Astrocyte (in vitro differentiated cells and primary cell): ENCODE data around the gene PPP2R5B. TPM values are rescaled to one million over a fixed set of nuclear protein-coding genes. Genes with fewer than 3 reads are reported as not detected.
"Not testable (repeated sequence)": the region's sequence is repeated elsewhere in the genome, so short reads cannot be mapped to it uniquely, and the experiment has no call there.

Experiments
- DNase-seq: peaks from one replicate; pipeline ENCODE4 v3.0.0-alpha.2; 2010; ENCODE audit warnings: low read depth
- FAIRE-seq: peaks from 2 replicates; lab custom pipeline; 2011; peaks lifted over from hg19 to GRCh38; lab: Jason Lieb, UNC
- H2AFZ ChIP-seq: 2 replicates; pipeline ENCODE4 v1.6.0; 2012; ENCODE audit warnings: low read depth, low read length, inconsistent platforms
- H3K27ac ChIP-seq: 2 replicates; pipeline ENCODE4 v1.5.1; 2011; ENCODE audit warnings: low read depth, low read length, inconsistent platforms
- H3K27me3 ChIP-seq: 2 replicates; pipeline ENCODE4 v1.6.0; 2011; ENCODE audit warnings: low read length, inconsistent platforms; ENCODE audit not compliant: insufficient read depth
- H3K36me3 ChIP-seq: 2 replicates; pipeline ENCODE4 v1.5.1; 2011; ENCODE audit warnings: low read length, inconsistent platforms; ENCODE audit not compliant: insufficient read depth
- H3K4me1 ChIP-seq: 2 replicates; pipeline ENCODE4 v1.5.1; 2011; ENCODE audit warnings: low read length, inconsistent platforms; ENCODE audit not compliant: insufficient read depth
- H3K4me2 ChIP-seq: 2 replicates; pipeline ENCODE4 v1.6.0; 2012; ENCODE audit warnings: low read length, inconsistent platforms
- H3K4me3 ChIP-seq: 2 replicates; pipeline ENCODE4 v1.5.1; 2011; ENCODE audit warnings: low read depth, mild to moderate bottlenecking, low read length, inconsistent platforms; ENCODE audit not compliant: insufficient read depth
- H3K79me2 ChIP-seq: 2 replicates; pipeline ENCODE4 v1.6.0; 2012; ENCODE audit warnings: mild to moderate bottlenecking, low read length, inconsistent platforms; ENCODE audit not compliant: insufficient read depth
- H3K9ac ChIP-seq: 2 replicates; pipeline ENCODE4 v1.6.0; 2012; ENCODE audit warnings: mild to moderate bottlenecking, low read length, inconsistent platforms
- H3K9me3 ChIP-seq: 2 replicates; pipeline ENCODE4 v1.5.1; 2012; ENCODE audit warnings: low read depth, mild to moderate bottlenecking, low read length, inconsistent platforms; ENCODE audit not compliant: insufficient read depth
- H4K20me1 ChIP-seq: 2 replicates; pipeline ENCODE4 v1.6.0; 2012; ENCODE audit warnings: low read length, inconsistent platforms; ENCODE audit not compliant: insufficient read depth
- H3K27ac Mint-ChIP-seq: one replicate; pipeline ENCODE4 v1.8.0; 2021; ENCODE audit warnings: mild to moderate bottlenecking, mixed read lengths; ENCODE audit not compliant: unreplicated experiment
- H3K27me3 Mint-ChIP-seq: one replicate; pipeline ENCODE4 v1.8.0; 2021; ENCODE audit warnings: low read depth, mixed read lengths; ENCODE audit not compliant: unreplicated experiment
- H3K36me3 Mint-ChIP-seq: one replicate; pipeline ENCODE4 v1.8.0; 2021; ENCODE audit warnings: low read depth, mixed read lengths; ENCODE audit not compliant: unreplicated experiment
- H3K4me1 Mint-ChIP-seq: one replicate; pipeline ENCODE4 v1.8.0; 2021; ENCODE audit warnings: low read depth, mixed read lengths; ENCODE audit not compliant: unreplicated experiment
- H3K4me3 Mint-ChIP-seq: one replicate; pipeline ENCODE4 v1.8.0; 2021; ENCODE audit warnings: mild to moderate bottlenecking, moderate library complexity, mixed read lengths; ENCODE audit not compliant: unreplicated experiment
- H3K9me3 Mint-ChIP-seq: one replicate; pipeline ENCODE4 v1.8.0; 2021; ENCODE audit warnings: mild to moderate bottlenecking, mixed read lengths; ENCODE audit not compliant: unreplicated experiment
- CTCF ChIP-seq: IDR thresholded peaks from 2 replicates; pipeline ENCODE4 v1.5.1; 2011; ENCODE audit warnings: low read depth, mild to moderate bottlenecking, inconsistent platforms, low read length, moderate library complexity; ENCODE audit not compliant: insufficient read depth
- EZH2 ChIP-seq: IDR thresholded peaks from 2 replicates; pipeline ENCODE4 v1.6.1; 2012; ENCODE audit warnings: mild to moderate bottlenecking, low read length, inconsistent platforms; ENCODE audit not compliant: insufficient read depth
- total RNA-seq: library from RNA; stranded (reverse); gene quantifications from 2 replicates; pipeline ENCODE4 v1.2.1, GENCODE V29; 2021

PPP2R5B gene
- total RNA-seq, 1 donor from 2014 or later, result 24.1 TPM

- no peak within 1 kb of the TSS for H3K4me3 Mint-ChIP-seq
- no peak within 1 kb of the TSS for H3K27ac Mint-ChIP-seq
- Histone ChIP-seq H2AFZ (peak within 1 kb of the TSS; percentile 90), H3K4me2 (peak within 1 kb of the TSS; percentile 77), H3K9ac (no peak within 1 kb of the TSS), H3K36me3 (no peaks in the 10 kb centered on the region), H4K20me1 (no peaks in the 10 kb centered on the region), H3K27ac (no peak within 1 kb of the TSS), H3K4me3 (peak within 1 kb of the TSS; percentile 35), H3K79me2 (no peaks in the 10 kb centered on the region), H3K4me1 (peaks cover 7% of the 10 kb centered on the region), H3K9me3 (no peaks in the 10 kb centered on the region), H3K27me3 (no peaks in the 10 kb centered on the region)
- FAIRE-seq (no peak), DNase-seq (peak; percentile 27)
- H3K27me3 Mint-ChIP-seq, result no peaks in the 10 kb centered on the region
- H3K9me3 Mint-ChIP-seq, result no peaks in the 10 kb centered on the region
- no peaks in the 10 kb centered on the region for H3K36me3 Mint-ChIP-seq
- TF ChIP-seq EZH2 (no peak), CTCF (no peak)
- H3K4me1 Mint-ChIP-seq, result no peaks in the 10 kb centered on the region
Measured at GRCh38 chr11:64971421-64972233, 47.1 kb downstream of the PPP2R5B start, which contains the start of gene MAJIN. Gene MAJIN (minus strand): TSS chr11:64972108. CDS start chr11:64959405, 12,703 bp downstream.

DNA sequence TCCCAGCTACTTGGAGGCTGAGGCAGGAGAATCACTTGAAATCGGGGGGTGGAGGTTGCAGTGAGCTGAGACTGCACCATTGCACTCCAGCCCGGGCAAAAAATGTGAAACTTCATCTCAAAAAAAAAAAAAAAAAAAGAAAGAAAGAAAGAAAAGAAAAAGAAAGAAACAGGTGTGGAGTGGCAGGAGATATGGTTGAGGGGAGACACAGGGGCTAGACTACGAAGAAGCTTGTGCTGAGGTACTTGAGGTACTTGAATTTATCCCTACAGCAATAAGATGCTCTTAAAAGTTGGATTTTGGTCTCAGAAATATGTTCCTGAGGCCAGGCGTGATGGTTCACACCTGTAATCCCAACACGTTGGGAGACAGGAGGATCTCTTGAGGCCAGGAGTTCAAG is 49.6 kb downstream of the PPP2R5B start:
- no peak for TF ChIP-seq EZH2
- TF ChIP-seq CTCF, result no peak
- H4K20me1 ChIP-seq, result no peaks in the 10 kb centered on the region
- Mint-ChIP-seq H3K4me1 (no peaks in the 10 kb centered on the region), H3K27ac (no peak overlapping the region), H3K4me3 (no peak overlapping the region), H3K36me3 (no peaks in the 10 kb centered on the region), H3K9me3 (no peaks in the 10 kb centered on the region), H3K27me3 (peaks cover 3% of the 10 kb centered on the region)
- no peaks in the 10 kb centered on the region for H3K27me3 ChIP-seq
- no peaks in the 10 kb centered on the region for H3K36me3 ChIP-seq
- no peaks in the 10 kb centered on the region for H3K9me3 ChIP-seq
- no peak overlapping the region for H3K9ac ChIP-seq
- no peak overlapping the region for H3K4me2 ChIP-seq
- no peak for FAIRE-seq
- H2AFZ ChIP-seq, result no peak overlapping the region
- no peak overlapping the region for H3K27ac ChIP-seq
- peaks cover 7% of the 10 kb centered on the region for H3K4me1 ChIP-seq
- DNase-seq, result no peak
- H3K79me2 ChIP-seq, result no peaks in the 10 kb centered on the region
- H3K4me3 ChIP-seq, result no peak overlapping the region

DNA sequence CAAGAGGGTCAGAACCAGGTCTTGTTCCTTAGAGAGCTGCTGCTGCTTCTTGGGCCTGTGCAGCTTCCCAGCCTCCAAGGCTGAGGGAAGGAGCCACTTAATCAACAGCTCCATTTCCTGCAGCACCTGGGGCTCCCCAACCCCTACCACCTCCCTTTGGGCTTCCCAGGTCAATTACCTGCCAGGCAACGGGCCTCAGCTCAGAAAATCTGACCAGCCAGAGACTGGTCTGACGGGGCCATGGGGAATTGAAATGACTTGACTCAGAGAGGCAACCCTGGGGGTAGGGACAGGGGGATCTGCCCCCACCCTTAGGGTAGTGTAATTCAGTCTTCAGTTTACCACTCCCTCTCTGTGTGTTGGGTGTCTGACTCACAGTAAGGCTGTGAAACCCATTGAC is 52.2 kb downstream of the PPP2R5B start:
- Histone ChIP-seq H3K9ac (no peak overlapping the region), H3K79me2 (no peaks in the 10 kb centered on the region), H3K36me3 (no peaks in the 10 kb centered on the region), H3K27me3 (peaks cover 5% of the 10 kb centered on the region), H3K4me3 (no peak overlapping the region), H3K9me3 (no peaks in the 10 kb centered on the region), H2AFZ (no peak overlapping the region), H3K4me1 (peaks cover 3% of the 10 kb centered on the region), H3K27ac (no peak overlapping the region), H4K20me1 (no peaks in the 10 kb centered on the region), H3K4me2 (no peak overlapping the region)
- Mint-ChIP-seq H3K27ac (no peak overlapping the region), H3K4me3 (no peak overlapping the region), H3K36me3 (no peaks in the 10 kb centered on the region), H3K4me1 (no peaks in the 10 kb centered on the region), H3K9me3 (peaks cover 1% of the 10 kb centered on the region), H3K27me3 (peaks cover 8% of the 10 kb centered on the region)
- TF ChIP-seq CTCF (no peak), EZH2 (no peak)
- DNase-seq, result no peak
- no peak for FAIRE-seq

GRCh38 chr11:64983339-64983738 is 58.9 kb downstream of the PPP2R5B start:
- DNase-seq, H3K79me2 ChIP-seq, H3K9me3 ChIP-seq, H3K4me2 ChIP-seq, H3K4me3 ChIP-seq, H3K36me3 Mint-ChIP-seq, H2AFZ ChIP-seq, H3K27ac Mint-ChIP-seq, H3K4me3 Mint-ChIP-seq, H3K9ac ChIP-seq, H3K4me1 Mint-ChIP-seq, H3K27me3 ChIP-seq, H4K20me1 ChIP-seq, H3K9me3 Mint-ChIP-seq, H3K27ac ChIP-seq, H3K36me3 ChIP-seq, FAIRE-seq, H3K4me1 ChIP-seq: not testable (repeated sequence)
- peaks cover 12% of the 10 kb centered on the region for H3K27me3 Mint-ChIP-seq
